HepG2 (cell line): ENCODE data around the gene MT1F. TPM values are rescaled to one million over a fixed set of nuclear protein-coding genes. Genes with fewer than 3 reads are reported as not detected.

Source experiments
- ATAC-seq: fragments of 200-7000 bp; cut with Tn5 transposase; 3 replicates; pipeline ENCODE4 v1.9.1; 2020; ENCODE audit warnings: mild to moderate bottlenecking, moderate library complexity
- BruUV-seq: library from RNA; stranded (reverse); fragments of 400-500 nt; replicated peaks from 2 replicates; lab custom pipeline; 2021; lab: Mats Ljungman, UMichigan
- CTCF ChIA-PET: fragments of 300-600 bp; formaldehyde crosslinking; extraction: SDS; loops from one replicate; lab custom pipeline; 2021; ENCODE audit warnings: low total read pairs, inconsistent platforms, low intra/inter-chr PET ratio; lab: Yijun Ruan, JAX
- POLR2A ChIA-PET: fragments of 350-600 bp; sonication (Branson Sonifier 250); formaldehyde crosslinking; loops from one replicate; lab custom pipeline; 2020; ENCODE audit warnings: antibody characterized with exemption, inconsistent platforms; lab: Yijun Ruan, JAX
- DNase-seq: peaks from one replicate; pipeline ENCODE4 v3.0.0-alpha.2; 2015; ENCODE audit warnings: low spot score
- FAIRE-seq: peaks from 3 replicates; lab custom pipeline; 2011; peaks lifted over from hg19 to GRCh38; lab: Jason Lieb, UNC
- H2AFZ ChIP-seq: one replicate; pipeline ENCODE4 v1.6.1; 2011; ENCODE audit warnings: low read length, inconsistent platforms
- H3K27ac ChIP-seq: fragments of 300-600 bp; 3 replicates; pipeline ENCODE4 v1.8.0; 2011; ENCODE audit warnings: mixed run types, mild to moderate bottlenecking, mixed read lengths, low read length, inconsistent platforms; ENCODE audit not compliant: insufficient read depth; ENCODE audit errors: extremely low read length
- H3K27me3 ChIP-seq, 2 experiments: fragments of 200-600 bp in 1 of 2; 2 replicates in 1 of 2; 3 replicates in 1 of 2; pipeline versions ENCODE4 v1.6.0 to v1.8.0; 2011; ENCODE audit warnings: low read length in 2 of 2, mild to moderate bottlenecking in 2 of 2, moderate library complexity in 2 of 2, inconsistent platforms in 1 of 2; ENCODE audit not compliant: insufficient read depth in 2 of 2, control insufficient read depth in 1 of 2
- H3K36me3 ChIP-seq, 2 experiments: fragments of 200-600 bp in 1 of 2; replicated peaks in 1 of 2; 2 replicates in 1 of 2; 3 replicates in 1 of 2; pipeline versions ENCODE4 v1.5.1 to v1.8.0; 2011; ENCODE audit warnings: low read length in 2 of 2, inconsistent platforms in 1 of 2; ENCODE audit not compliant: insufficient read depth in 2 of 2, control insufficient read depth in 1 of 2
- H3K4me1 ChIP-seq: 2 replicates; pipeline ENCODE4 v1.5.1; 2012; ENCODE audit warnings: low read length, inconsistent platforms; ENCODE audit not compliant: insufficient read depth
- H3K4me2 ChIP-seq: 2 replicates; pipeline ENCODE4 v1.6.0; 2011; ENCODE audit warnings: low read depth, low read length, inconsistent platforms
- H3K4me3 ChIP-seq, 3 experiments: fragments of 200-600 bp in 1 of 3; sonication (generic), shearing (Covaris generic) in 1 of 3; replicated peaks in 1 of 3; 2 replicates each; pipeline ENCODE4 v1.5.1; 2011 to 2016; ENCODE audit warnings: low read length in 3 of 3, inconsistent platforms in 2 of 3, low read depth in 2 of 3, mild to moderate bottlenecking in 2 of 3, control low read depth in 1 of 3, mixed read lengths in 1 of 3; ENCODE audit not compliant: insufficient read depth in 1 of 3
- H3K79me2 ChIP-seq: one replicate; pipeline ENCODE4 v1.6.1; 2011; ENCODE audit warnings: low read length, inconsistent platforms; ENCODE audit not compliant: insufficient read depth
- H3K9ac ChIP-seq: 2 replicates; pipeline ENCODE4 v1.6.0; 2011; ENCODE audit warnings: mild to moderate bottlenecking, low read depth, low read length, inconsistent platforms; ENCODE audit not compliant: insufficient read depth
- H3K9me3 ChIP-seq: 2 replicates; pipeline ENCODE4 v1.5.1; 2012; ENCODE audit warnings: mild to moderate bottlenecking, low read length
- H4K20me1 ChIP-seq: 2 replicates; pipeline ENCODE4 v1.6.0; 2011; ENCODE audit warnings: inconsistent platforms, mild to moderate bottlenecking, low read length, moderate library complexity; ENCODE audit not compliant: insufficient read depth
- HCFC1 ChIP-seq: fragments of 150-350 bp; IDR thresholded peaks from 2 replicates; pipeline ENCODE4 v1.6.1; 2014; ENCODE audit warnings: low read depth, low read length
- HES4 ChIP-seq: sonication (generic); formaldehyde crosslinking; IDR thresholded peaks from 2 replicates; pipeline ENCODE4 v1.9.0; 2021; ENCODE audit warnings: mild to moderate bottlenecking, missing genetic modification reagents, borderline replicate concordance
- KDM6A ChIP-seq: IDR thresholded peaks from 2 replicates; pipeline ENCODE4 v1.6.1; 2016; ENCODE audit warnings: low read depth
- LCORL ChIP-seq, 2 experiments: fragments of 450-650 bp in 1 of 2; sonication (generic) in 1 of 2; formaldehyde crosslinking in 1 of 2; IDR thresholded peaks; 2 replicates each; pipeline versions ENCODE4 v1.5.0 to v1.6.1; 2017 to 2020; ENCODE audit warnings: antibody characterized with exemption in 1 of 2, missing genetic modification reagents in 1 of 2
- NCOA1 ChIP-seq: sonication (generic); formaldehyde crosslinking; IDR thresholded peaks from 2 replicates; pipeline ENCODE4 v1.9.0; 2021; ENCODE audit warnings: missing genetic modification reagents
- TRIM24 ChIP-seq: sonication (generic); formaldehyde crosslinking; IDR thresholded peaks from 2 replicates; pipeline ENCODE4 v1.8.0; 2022; ENCODE audit warnings: mild to moderate bottlenecking, missing genetic modification reagents
- WGBS: methylation state at CpG from one replicate; pipeline ENCODE4 v1.1.6; 2017; ENCODE audit warnings: low lambda C conversion rate; 5-methylcytosine and 5-hydroxymethylcytosine counted together
- in situ Hi-C: cut with HindIII; loops from 2 replicates; pipeline ENCODE4 v1.10.0; 2017; ENCODE audit warnings: low pct_unique_long_range_greater_than_20kb; ENCODE audit not compliant: extremely low pct_ligation_motif_present
- intact Hi-C: fragments of 100-400 bp; cut with micrococcal nuclease; formaldehyde crosslinking; loops from one replicate; pipeline ENCODE4 v1.10.0; 2022; ENCODE audit not compliant: unreplicated experiment
- polyA plus RNA-seq, 8 experiments: library from polyadenylated mRNA; depleted of rRNA in 3 of 8; stranded (reverse) in 7 of 8; unstranded in 1 of 8; fragments of >200 nt; fragmentation: Illumina TruSeq in 4 of 8; extraction: Trizol in 4 of 8; gene quantifications; 2 replicates each; pipeline versions ENCODE4 v1.2.1 to v1.2.3, GENCODE V29; 2011 to 2016; ENCODE audit warnings: low read depth in 4 of 8, missing spikeins in 1 of 8, mixed read lengths in 1 of 8; ENCODE audit not compliant: insufficient read depth in 1 of 8
- total RNA-seq, 5 experiments: library from RNA; depleted of rRNA; stranded (reverse); fragments of >200 nt; fragmentation: Illumina TruSeq; extraction: Trizol; gene quantifications; 2 replicates each; pipeline ENCODE4 v1.2.3, GENCODE V29; 2016; ENCODE audit warnings: low read depth in 1 of 5
- TF ChIP-seq, protein P1 (sequence below): sonication (generic); formaldehyde crosslinking; IDR thresholded peaks from 2 replicates; pipeline ENCODE4 v1.4.0; 2020; ENCODE audit warnings: missing genetic modification reagents

The MT1F gene
- total and polyA plus RNA-seq, 2 of the 13 experiments (the other 11 are each of a cell fraction or from before 2014, with no cell fraction given) = 1.9 to 169 TPM

DNA sequence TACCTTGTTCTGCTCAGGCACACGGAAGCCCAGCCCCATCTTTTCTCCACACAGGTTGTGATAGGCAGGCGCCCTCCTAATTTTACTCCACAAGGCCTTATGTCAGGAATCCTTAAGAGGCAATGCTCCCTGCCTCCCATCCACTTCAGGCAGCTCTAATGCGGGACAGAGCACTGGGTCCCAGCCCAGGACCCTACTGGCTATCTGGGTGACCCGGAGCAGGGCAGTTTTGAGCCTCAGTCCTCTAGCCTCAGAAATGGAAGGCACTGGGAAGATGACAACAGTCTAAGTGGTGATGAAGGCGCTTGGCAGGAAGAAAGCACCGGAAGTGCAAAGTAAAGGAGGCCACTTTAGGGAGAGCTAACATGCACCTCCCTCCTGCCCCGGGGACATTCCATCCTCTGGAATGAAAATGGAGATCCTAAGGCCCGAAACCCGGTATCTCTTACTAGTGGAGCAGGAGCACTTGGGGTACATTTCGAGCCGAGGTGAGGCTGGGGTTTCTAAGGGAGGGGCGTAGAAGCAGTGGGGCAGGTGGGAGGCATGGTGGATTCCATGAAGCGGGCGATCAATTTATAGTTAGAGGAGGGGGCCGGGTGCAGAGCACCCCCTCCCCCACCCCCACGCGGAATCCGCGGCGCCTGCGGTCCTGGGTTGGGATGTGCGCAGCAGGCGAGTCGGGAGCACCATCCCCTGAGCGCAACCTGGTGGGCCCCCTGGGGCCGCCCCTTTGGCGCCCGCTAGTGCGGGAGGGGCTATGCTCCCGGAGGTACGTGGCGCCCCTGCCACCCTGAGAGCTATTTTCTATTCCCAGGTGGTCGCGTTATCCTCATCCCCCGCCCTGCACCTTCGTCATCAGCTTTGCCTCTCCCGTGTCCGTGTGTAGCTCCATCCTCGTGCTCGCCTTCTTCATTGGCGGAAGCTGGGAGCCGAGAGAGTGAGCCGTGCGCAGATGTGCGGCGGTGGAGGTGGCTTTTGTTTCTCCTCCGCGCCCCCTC is 4.9 kb downstream of the MT1F start:
- H3K9ac ChIP-seq = no peak overlapping the region
- ATAC-seq = no peak
- TF ChIP-seq KDM6A (CRISPR knock-in tag) (no peak), LCORL (IDR thresholded peaks at IDR 0.05) (no peak), LCORL (CRISPR knock-in tag; IDR thresholded peaks at IDR 0.05) (no peak), HES4 (CRISPR knock-in tag) (no peak), TRIM24 (CRISPR knock-in tag) (no peak), HCFC1 (no peak), NCOA1 (no peak)
- TF ChIP-seq, protein P1, sequence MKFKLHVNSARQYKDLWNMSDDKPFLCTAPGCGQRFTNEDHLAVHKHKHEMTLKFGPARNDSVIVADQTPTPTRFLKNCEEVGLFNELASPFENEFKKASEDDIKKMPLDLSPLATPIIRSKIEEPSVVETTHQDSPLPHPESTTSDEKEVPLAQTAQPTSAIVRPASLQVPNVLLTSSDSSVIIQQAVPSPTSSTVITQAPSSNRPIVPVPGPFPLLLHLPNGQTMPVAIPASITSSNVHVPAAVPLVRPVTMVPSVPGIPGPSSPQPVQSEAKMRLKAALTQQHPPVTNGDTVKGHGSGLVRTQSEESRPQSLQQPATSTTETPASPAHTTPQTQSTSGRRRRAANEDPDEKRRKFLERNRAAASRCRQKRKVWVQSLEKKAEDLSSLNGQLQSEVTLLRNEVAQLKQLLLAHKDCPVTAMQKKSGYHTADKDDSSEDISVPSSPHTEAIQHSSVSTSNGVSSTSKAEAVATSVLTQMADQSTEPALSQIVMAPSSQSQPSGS (CRISPR knock-in tag) = no peak
- no peaks in the 10 kb centered on the region for H3K79me2 ChIP-seq
- H3K4me2 ChIP-seq = no peak overlapping the region
- H3K4me3 ChIP-seq = no peak overlapping the region
- no peak for DNase-seq
- H2AFZ ChIP-seq = no peak overlapping the region
- ChIA-PET CTCF (no interaction called here), POLR2A (interaction anchor here (0.9 kb wide), 1 partner anchor 56 kb away, joined by 3 read pairs; no protein-coding TSS in a partner anchor)
- no peaks in the 10 kb centered on the region for H4K20me1 ChIP-seq
- BruUV-seq = no TSS peak
- H3K27ac ChIP-seq = no peak overlapping the region
- WGBS = 76% methylated on average over 39 of the region's 48 CpGs
- FAIRE-seq = no peak
- intact Hi-C loops (no loop called here), in situ Hi-C loops (no loop called here)
- no peaks in the 10 kb centered on the region for H3K36me3 ChIP-seq
- H3K9me3 ChIP-seq = no peaks in the 10 kb centered on the region
- no peaks in the 10 kb centered on the region; a peak in 1 of 5 replicates for H3K27me3 ChIP-seq
- H3K4me1 ChIP-seq = peaks cover 25% of the 10 kb centered on the region
